ENCODE data around the gene COL13A1. TPM values are rescaled to one million over a fixed set of nuclear protein-coding genes. Genes with fewer than 3 reads are reported as not detected.
A peak's percentile ranks its signal among the peaks of the same experiment; 100 is the strongest.

The COL13A1 gene
- total and polyA plus RNA-seq, 2 of the 8 experiments (the other 6 are each of a cell fraction or from before 2014, with no cell fraction given) = 2.6 to 5.2 TPM

DNA sequence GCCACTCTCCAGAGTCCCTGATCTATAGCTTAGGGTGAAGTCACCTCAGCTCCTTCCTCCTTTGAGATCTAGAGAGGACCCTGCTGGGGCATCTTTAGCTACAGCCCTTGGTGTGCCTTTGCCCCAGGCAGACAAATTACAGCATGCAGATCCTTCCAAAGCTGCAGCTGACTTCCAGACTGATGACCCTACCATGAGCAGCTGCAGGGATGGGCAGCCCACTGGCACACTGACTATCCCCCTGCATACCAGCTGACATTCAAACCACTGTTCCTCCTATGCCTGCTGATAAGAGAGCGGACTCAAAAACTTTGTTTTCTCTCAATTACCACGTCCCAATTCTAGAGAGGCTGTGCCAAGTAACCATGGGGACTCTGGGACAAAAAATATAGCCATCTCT, 70.6 kb downstream of the COL13A1 start:
- Histone ChIP-seq H4K20me1 (replicated peaks in 1 of 2; ENCODE audit: control insufficient read depth in 1 of 2, insufficient read depth in 2 of 2, low read length in 2 of 2) (no peaks in the 10 kb centered on the region), H3K79me1 (ENCODE audit: low read depth, low read length) (no peaks in the 10 kb centered on the region), H4K8ac (ENCODE audit: extremely low read depth, insufficient read depth, low read length) (no peak overlapping the region), H2BK20ac (ENCODE audit: low read length) (peak overlapping the region; percentile 88; the same call in 1 of the 2 replicates), H2AK5ac (ENCODE audit: low read depth, low read length) (no peak overlapping the region), H3K4ac (replicated peaks; ENCODE audit: insufficient read length, low read depth, low read length) (no peak overlapping the region), H3K9me3 (ENCODE audit: insufficient read depth in 2 of 2, low read depth in 1 of 2, low read length in 1 of 2) (no peaks in the 10 kb centered on the region), H2BK15ac (ENCODE audit: low read length) (no peak overlapping the region), H3K36me3 (ENCODE audit: control insufficient read depth in 2 of 4, insufficient read depth in 4 of 4, low read length in 3 of 4) (no peaks in the 10 kb centered on the region), H3K4me1 (replicated peaks in 1 of 4; ENCODE audit: control insufficient read depth in 3 of 4, insufficient read depth in 4 of 4, low read length in 3 of 4) (peaks cover 18 to 57% (median 37%) of the 10 kb centered on the region in 4 experiments), H3K23me2 (ENCODE audit: low read depth, low read length) (no peaks in the 10 kb centered on the region), H4K91ac (replicated peaks; ENCODE audit: insufficient read length, low read length) (no peak overlapping the region), H3K27ac (ENCODE audit: low read depth, low read length) (no peak overlapping the region), H3K9ac (replicated peaks in 1 of 4; ENCODE audit: extremely low read depth in 1 of 4, low read depth in 3 of 4, low read length in 3 of 4) (no peak overlapping the region), H3K14ac (ENCODE audit: insufficient read length) (no peak overlapping the region), H3K56ac (replicated peaks; ENCODE audit: insufficient read length, low read depth, low read length) (no peak overlapping the region), H2AFZ (ENCODE audit: low read length) (no peak overlapping the region), H3K18ac (ENCODE audit: extremely low read depth, low read length) (peak overlapping the region; percentile 64; the same call in 1 of the 2 replicates), H3K23ac (ENCODE audit: insufficient read length) (no peak overlapping the region), H3K27me3 (replicated peaks in 1 of 4; ENCODE audit: control insufficient read depth in 3 of 4, extremely low read depth in 1 of 4, insufficient read depth in 3 of 4, low read length in 3 of 4) (no peaks in the 10 kb centered on the region; a peak in 2 of 7 replicates), H3K4me2 (ENCODE audit: insufficient read depth in 1 of 2, low read depth in 2 of 2, low read length in 2 of 2) (no peak overlapping the region), H2BK120ac (replicated peaks; ENCODE audit: low read depth, low read length) (no peak overlapping the region), H2BK12ac (ENCODE audit: low read depth, low read length) (peak overlapping the region; percentile 89; the same call in 1 of the 2 replicates), H2BK5ac (ENCODE audit: low read depth, low read length) (peak overlapping the region; percentile 53; the same call in 1 of the 2 replicates), H3K79me2 (ENCODE audit: control insufficient read depth in 1 of 2, insufficient read depth in 2 of 2, low read length in 2 of 2) (no peaks in the 10 kb centered on the region), H3K4me3 (ENCODE audit: extremely low read depth in 1 of 4, insufficient read depth in 2 of 4, low read depth in 3 of 4, low read length in 4 of 4) (no peak overlapping the region), H4K5ac (ENCODE audit: insufficient read length, low read depth, low read length) (no peak overlapping the region)
- DNase-seq (ENCODE audit: low read depth in 1 of 2, low spot score in 2 of 2) (no peak), FAIRE-seq (no peak)
- 88% methylated on average over 2 of the region's 2 CpGs; no CpG with 5 or more reads in 1 of the 2 experiments for WGBS, 2 experiments (ENCODE audit: extremely low coverage in 1 of 2, insufficient coverage in 1 of 2, insufficient read length in 1 of 2, insufficient replicate concordance in 2 of 2, low coverage in 1 of 2, low lambda C conversion rate in 2 of 2, missing lambda C conversion rate in 1 of 2)
- ChIA-PET POLR2A (ENCODE audit: partially characterized antibody) (no interaction called here), CTCF (ENCODE audit: partially characterized antibody) (interaction anchor here (0.7 to 6.5 kb wide), 16 partner anchors 11 to 1313 kb away, joined by 3 to 68 read pairs (median 6); no protein-coding TSS in a partner anchor)
- TF ChIP-seq RFX5 (IDR thresholded peaks at IDR 0.05; ENCODE audit: borderline replicate concordance, low read depth, low read length) = no peak
- no peak for TF ChIP-seq CTBP2 (IDR thresholded peaks at IDR 0.05; ENCODE audit: borderline replicate concordance, insufficient read depth, insufficient read length, low read length)
- TF ChIP-seq CBX5 (IDR thresholded peaks at IDR 0.05; ENCODE audit: low read depth, low read length) = no peak
- TF ChIP-seq POU5F1 (IDR thresholded peaks at IDR 0.05; ENCODE audit: low read depth, low read length) = no peak
- TF ChIP-seq RNF2 (IDR thresholded peaks at IDR 0.05; ENCODE audit: borderline replicate concordance, low read depth, low read length, missing control alignments, poor library complexity, severe bottlenecking) = no peak
- TF ChIP-seq POLR2AphosphoS5 (IDR thresholded peaks at IDR 0.05; ENCODE audit: low read depth, low read length) = no peak
- TF ChIP-seq, protein P1, sequence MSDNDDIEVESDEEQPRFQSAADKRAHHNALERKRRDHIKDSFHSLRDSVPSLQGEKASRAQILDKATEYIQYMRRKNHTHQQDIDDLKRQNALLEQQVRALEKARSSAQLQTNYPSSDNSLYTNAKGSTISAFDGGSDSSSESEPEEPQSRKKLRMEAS (IDR thresholded peaks at IDR 0.05) = no peak
- no peak for TF ChIP-seq PHF8 (conservative IDR thresholded peaks at IDR 0.05; ENCODE audit: low read depth, low read length)
- TF ChIP-seq NRF1 (IDR thresholded peaks at IDR 0.05; ENCODE audit: low read depth, low read length) = no peak
- no peak for TF ChIP-seq GABPA (IDR thresholded peaks at IDR 0.05; ENCODE audit: borderline replicate concordance, insufficient read depth, low read length)
- no peak for TF ChIP-seq ZNF274 (IDR thresholded peaks at IDR 0.05; ENCODE audit: borderline replicate concordance, extremely low read depth, low read length)
- no peak for TF ChIP-seq TAF1 (IDR thresholded peaks at IDR 0.05; ENCODE audit: low read depth, low read length)
- TF ChIP-seq RXRA (IDR thresholded peaks at IDR 0.05; ENCODE audit: insufficient read depth, low read depth, low read length) = no peak

Data from H1 (cell line).